A673 (cell line): ENCODE results near the gene DGKD.

Experiments
- EZH2 ChIP-seq: fragments of 200-600 bp; sonication (generic); IDR thresholded peaks from 2 replicates; pipeline ENCODE4 v1.6.1; 2017; ENCODE audit warnings: borderline replicate concordance, low read depth, mild to moderate bottlenecking, mixed read lengths, antibody characterized with exemption, low read length; ENCODE audit not compliant: poor library complexity, severe bottlenecking
- TF ChIP-seq, protein P1 (sequence below): fragments of 300-800, 200-600 bp; sonication (generic); conservative IDR thresholded peaks from 2 replicates; pipeline ENCODE4 v1.5.1; 2017; ENCODE audit warnings: low read depth, mild to moderate bottlenecking, antibody characterized with exemption, low read length, moderate library complexity, mixed read lengths

DNA sequence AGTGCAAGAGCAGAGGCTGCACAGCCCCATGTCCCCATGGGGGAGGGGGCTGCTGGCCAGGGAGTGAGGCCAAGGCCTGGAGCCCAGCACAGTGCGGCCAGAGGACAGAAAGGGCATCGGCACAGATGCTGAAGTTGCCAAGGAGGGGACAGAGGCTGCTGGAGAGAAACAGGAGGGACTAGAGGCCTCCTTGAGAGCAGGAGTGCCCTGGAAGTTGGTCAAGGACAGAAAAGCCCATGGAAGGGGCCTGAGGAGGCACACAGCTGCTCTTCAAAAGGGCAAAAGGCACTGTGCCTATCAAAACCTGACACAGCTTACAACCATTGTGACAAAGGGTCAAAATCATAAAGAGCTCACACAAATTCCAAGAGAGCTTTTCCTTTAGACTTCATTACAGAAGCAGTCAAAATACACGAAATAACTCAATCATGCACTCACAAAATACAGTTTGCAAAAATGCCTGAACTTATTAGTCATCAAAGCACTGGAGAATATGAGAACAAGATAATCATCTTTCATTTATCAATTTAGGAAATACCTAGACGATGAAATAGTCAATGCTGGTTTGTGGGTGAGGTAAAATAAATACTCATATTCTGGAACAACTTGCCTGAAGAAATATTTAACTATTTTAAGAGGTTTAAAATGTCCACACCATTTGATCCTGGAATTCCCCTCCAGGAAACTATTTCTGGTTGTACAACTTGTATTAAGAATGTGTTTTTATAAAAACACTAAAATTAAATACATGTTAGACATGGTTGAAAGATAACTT, 132.7 kb downstream of the DGKD start:
- TF ChIP-seq, protein P1, sequence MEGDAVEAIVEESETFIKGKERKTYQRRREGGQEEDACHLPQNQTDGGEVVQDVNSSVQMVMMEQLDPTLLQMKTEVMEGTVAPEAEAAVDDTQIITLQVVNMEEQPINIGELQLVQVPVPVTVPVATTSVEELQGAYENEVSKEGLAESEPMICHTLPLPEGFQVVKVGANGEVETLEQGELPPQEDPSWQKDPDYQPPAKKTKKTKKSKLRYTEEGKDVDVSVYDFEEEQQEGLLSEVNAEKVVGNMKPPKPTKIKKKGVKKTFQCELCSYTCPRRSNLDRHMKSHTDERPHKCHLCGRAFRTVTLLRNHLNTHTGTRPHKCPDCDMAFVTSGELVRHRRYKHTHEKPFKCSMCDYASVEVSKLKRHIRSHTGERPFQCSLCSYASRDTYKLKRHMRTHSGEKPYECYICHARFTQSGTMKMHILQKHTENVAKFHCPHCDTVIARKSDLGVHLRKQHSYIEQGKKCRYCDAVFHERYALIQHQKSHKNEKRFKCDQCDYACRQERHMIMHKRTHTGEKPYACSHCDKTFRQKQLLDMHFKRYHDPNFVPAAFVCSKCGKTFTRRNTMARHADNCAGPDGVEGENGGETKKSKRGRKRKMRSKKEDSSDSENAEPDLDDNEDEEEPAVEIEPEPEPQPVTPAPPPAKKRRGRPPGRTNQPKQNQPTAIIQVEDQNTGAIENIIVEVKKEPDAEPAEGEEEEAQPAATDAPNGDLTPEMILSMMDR: no peak
- TF ChIP-seq EZH2: no peak
